GM21447 (cell line): ENCODE measurements around the gene PRKCZ.

ENCODE experiments used
- ATAC-seq: cut with Tn5 transposase; IDR thresholded peaks from one replicate; pipeline ENCODE4 v1.9.1; 2021; ENCODE audit not compliant: unreplicated experiment

Gene PRKCZ

DNA sequence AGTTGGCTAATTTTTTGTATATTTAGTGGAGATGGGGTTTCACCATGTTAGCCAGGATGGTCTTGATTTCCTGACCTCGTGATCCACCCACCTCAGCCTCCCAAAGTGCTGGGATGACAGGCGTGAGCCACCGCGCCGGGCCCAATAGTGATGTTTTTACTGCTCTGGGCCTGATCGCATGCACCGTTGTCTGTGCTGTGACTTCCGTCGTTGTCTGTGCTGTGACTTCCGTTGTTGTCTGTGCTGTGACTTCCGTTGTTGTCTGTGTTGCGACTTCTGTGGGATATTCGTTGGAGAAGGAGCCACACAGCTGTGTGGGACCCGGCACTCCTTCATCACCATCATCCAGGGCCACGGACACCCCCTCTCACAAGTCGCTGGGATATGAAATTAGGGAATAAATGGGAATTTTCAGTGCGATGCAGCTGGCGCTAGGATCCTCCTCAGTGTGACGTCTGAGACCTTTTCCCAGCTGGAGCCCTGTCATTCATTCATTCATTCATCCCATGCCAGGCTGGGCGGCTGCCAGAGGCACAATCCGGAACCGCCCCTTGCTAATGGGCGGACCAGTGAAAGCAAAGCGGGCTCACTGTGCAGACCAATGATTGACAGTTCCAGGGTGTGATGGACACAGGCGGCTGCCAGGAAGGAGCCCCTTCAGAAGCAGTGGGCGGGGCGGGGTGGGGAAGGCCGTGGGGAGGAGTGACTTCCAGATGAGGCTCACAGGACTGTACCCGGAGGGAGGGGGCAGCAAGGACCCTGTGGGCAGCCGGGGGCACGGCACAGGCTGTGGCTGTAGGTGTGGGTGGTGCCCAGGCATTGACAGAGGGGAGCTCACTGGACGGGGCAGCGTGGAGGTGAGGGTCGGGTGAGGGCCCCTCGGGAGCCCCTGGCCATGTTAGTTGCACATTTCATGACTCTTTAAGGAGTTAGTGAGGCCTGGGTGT is 48.9 kb downstream of the PRKCZ start:
- ATAC-seq: no peak

DNA sequence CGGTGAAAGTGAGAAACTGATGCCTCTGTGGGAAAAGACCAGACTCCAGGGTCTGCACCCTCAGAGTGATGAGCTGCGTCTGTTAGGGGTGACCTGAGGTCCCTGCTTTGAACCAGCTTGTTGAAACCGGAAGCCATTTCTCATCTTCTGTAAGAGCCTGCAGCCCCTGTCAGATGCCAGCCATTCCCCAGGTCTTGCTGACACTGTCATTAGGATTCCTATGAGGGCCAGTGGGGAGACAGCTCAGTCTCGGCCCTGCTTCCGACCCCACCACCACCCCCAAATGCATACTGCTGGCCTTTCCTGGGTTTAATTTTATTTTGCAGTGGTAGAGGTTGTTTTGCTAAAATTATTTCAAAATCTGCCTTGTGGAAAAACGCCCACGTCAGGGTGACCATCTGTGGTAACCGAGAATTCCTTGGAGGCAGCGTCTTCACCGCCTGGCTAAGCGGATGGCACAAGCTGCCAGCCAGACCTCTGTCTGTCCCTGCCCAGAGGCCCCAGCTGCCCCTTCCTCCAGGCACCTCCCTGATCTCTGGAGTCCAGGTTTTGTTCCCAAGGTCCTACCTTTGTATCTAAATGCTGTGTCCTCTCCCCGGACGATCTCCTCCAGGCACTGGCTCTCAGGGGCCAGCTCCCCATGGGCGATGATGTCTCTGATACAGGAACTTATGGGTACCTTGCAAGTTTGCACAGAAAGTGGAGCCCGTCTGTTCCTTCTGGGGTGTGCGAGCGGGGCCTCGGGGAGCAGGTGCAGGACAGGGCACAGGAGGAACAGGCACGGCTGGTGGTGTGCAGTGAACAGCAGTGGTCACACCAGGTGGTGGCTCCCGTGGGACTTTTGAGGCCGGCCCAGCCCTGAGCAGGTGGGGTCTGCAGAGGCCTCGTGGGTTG is 49.9 kb downstream of the PRKCZ start:
- ATAC-seq: no peak

DNA sequence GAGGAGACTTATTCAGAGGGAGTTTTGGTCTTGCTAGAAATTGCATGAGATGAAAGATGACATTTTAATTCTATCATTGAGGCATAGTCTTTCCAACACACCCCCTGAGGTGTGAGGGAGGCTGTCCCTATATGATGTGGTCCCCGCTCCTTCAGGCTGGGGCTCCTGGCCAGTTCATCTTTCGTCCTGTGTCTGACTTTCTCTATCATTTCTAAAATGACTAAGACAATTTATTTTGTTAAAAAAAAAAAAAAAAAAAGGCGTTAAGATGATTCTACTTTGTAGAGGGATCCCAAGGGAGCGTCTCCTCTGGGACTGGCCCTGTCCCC is 50.5 kb downstream of the PRKCZ start:
- no peak for ATAC-seq

- no peak for ATAC-seq
Measured at GRCh38 chr1:2101531-2101930, 51.3 kb downstream of the PRKCZ start.

DNA sequence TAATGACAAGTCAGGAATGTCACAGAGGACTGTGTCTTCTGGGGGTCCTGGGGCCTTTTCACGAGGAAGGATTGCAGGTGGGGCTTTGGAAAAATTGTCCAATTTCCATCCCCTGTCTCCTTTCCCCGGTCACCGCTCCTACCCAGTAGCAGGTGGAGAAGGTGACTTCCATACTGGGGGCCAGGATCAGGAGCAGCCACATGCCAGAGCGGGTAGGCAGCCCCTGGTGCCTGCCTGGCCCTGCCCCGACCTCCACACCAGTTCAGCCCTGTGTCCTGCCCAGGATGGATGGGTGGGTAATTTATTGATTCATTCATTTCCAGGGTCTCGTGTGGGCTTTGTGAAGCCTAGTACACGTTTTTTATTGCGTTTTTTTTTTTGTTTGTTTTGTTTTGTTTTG is 51.7 kb downstream of the PRKCZ start:
- no peak for ATAC-seq

GRCh38 chr1:2102753-2103152 is 52.5 kb downstream of the PRKCZ start:
- ATAC-seq: no peak

- ATAC-seq: no peak
Measured at GRCh38 chr1:2103266-2103900, 53.2 kb downstream of the PRKCZ start.

GRCh38 chr1:2103901-2104590 is 53.8 kb downstream of the PRKCZ start:
- no peak for ATAC-seq

GRCh38 chr1:2104621-2105427 is 54.6 kb downstream of the PRKCZ start:
- ATAC-seq: no peak

DNA sequence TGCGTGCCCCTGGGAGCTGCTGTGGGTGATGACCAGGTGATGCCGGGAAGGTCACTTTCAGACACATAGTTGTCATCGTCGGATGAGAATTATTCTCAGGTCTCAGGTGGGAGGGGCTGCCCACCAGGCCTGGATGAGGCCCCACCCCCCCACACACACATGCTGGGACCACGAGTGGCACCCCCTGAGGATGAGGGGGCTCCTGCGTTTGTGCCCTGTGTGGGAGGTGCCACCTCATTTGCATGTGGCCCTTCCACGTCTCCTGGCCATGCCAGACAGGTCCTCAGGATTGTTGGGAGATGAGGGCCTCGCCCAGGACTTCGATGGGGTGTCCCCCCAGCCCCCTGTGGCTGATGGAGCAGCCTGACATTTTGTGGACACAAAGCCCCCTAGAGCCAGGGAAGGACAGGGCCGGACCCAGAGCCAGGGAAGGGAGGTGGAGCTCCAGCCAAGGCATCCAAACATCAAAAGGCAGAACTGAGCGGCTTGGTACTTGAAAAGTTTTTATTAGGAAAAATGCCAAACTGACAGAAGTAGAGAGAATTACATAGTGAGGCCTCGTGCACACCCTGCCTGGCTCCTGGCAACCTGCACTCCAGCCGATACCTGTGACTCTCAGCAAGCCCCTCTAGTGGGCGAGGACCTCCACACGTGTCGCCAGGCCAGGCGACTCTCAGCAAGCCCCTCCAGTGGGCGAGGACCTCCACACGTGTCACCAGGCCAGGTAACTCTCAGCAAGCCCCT is 55.7 kb downstream of the PRKCZ start:
- no peak for ATAC-seq

DNA sequence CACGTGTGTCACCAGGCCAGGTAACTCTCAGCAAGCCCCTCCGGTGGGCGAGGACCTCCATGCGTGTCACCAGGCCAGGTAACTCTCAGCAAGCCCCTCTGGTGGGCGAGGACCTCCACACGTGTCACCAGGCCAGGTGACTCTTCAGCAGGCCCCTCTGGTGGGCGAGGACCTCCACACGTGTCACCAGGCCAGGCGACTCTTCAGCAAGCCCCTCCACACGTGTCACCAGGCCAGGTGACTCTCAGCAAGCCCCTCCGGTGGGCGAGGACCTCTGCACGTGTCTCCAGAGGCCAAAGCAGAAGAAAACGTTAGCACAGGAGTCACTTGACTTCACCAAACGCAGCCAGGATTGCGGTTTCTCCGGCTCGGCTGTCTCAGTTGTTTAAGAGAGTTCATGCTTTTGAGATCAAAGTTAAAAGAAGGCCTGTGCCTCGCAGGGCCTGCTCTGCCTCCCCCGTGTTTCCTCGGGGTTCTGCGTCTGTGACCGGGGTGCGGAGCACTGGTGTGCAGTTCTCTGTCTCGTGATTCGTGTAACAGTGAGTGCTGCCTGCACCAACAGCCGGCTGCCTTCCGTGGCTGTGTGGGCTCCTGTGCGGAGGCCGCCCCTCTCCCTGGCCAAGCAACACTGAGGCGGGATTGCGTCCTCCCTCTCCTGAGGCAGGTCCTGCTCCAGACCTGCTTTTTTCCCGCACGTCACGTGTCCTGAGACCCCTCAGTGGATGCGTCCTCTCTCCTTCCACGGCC is 56.6 kb downstream of the PRKCZ start:
- no peak for ATAC-seq

- no peak for ATAC-seq
Measured at GRCh38 chr1:2107586-2108212, 57.5 kb downstream of the PRKCZ start.

DNA sequence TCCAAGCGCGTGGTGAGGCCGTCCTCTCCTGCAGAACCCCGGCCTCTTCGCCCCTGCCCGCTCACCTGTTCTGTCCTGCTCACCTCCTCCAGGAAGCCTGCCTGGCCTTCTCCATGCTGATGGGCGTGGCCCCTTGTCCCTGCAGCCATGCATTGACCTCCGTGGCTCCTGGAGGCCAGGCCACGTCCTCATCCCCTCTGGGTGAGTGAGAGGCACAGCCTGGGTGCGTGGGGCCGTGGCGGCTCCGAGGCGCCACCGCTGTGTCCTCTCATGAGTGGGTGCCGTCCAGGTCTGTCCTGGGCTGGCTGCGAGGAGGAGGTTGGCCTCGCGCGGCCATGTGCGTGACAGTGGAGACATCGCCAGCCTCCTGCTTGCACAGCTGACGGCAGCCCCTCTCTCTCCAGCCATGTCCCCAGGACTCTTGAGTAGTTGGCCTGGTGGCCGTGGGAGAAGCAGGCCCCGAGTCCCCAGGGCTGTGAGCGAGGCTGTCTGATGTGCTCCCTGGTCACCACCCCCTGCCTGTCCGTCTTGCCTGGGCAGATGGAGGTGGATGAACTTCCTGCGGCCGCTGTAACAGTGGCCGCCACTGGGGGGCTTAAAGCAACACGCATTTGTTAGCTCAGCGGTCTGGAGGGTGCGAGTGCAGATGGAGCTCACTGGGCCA is 58.1 kb downstream of the PRKCZ start:
- no peak for ATAC-seq

- no peak for ATAC-seq
Measured at GRCh38 chr1:2108877-2109580, 58.8 kb downstream of the PRKCZ start.

GRCh38 chr1:2109581-2110021 is 59.4 kb downstream of the PRKCZ start:
- ATAC-seq: no peak

DNA sequence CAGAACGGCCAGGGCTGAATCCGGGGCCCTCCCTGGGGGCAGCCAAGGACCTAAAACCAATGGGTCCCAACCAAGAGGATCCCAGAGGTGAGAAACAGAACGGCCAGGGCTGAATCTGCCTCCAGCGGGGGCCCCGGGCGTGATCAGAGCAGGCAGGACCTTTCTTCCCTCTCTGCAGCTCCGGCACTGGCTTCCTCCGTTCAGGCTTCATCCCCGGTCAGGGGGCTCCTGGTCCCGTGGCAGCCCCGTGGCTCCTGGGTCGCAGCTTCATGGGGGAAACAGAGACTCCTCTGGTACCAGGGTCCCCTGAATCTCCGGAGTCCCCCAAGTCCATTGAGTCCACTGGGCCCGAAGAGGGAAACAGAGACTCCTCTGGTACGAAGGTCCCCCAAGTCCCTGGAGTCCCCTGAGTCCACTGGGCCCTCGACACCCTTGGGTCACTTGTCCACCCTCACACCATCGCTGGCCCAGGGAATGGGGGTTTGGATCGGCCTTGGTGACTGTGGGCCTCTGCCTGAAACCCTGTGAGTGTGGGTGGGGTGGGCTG is 60.1 kb downstream of the PRKCZ start:
- ATAC-seq: no peak
